SU-DHL-6 (cell line): ENCODE data around the gene EPS8.

ENCODE experiments used
- H2AFZ ChIP-seq: fragments of 200-600 bp; sonication (generic); 2 replicates; pipeline ENCODE4 v1.6.1; 2014; ENCODE audit warnings: low read depth, mild to moderate bottlenecking, moderate library complexity, mixed read lengths, antibody characterized with exemption, low read length; ENCODE audit not compliant: severe bottlenecking
- H3F3A ChIP-seq: fragments of 200-600 bp; shearing (Covaris generic); 2 replicates; pipeline ENCODE4 v1.6.0; 2016; ENCODE audit warnings: antibody characterized with exemption, mild to moderate bottlenecking; ENCODE audit not compliant: insufficient read depth
- H3K27ac ChIP-seq: fragments of 200-600 bp; sonication (generic); 2 replicates; pipeline ENCODE4 v1.5.1; 2016; ENCODE audit warnings: low read depth, mild to moderate bottlenecking, low read length, moderate library complexity, mixed read lengths
- H3K27me3 ChIP-seq: fragments of 200-600 bp; sonication (generic), shearing (Covaris generic); 2 replicates; pipeline ENCODE4 v1.6.0; 2014; ENCODE audit warnings: mild to moderate bottlenecking, low read length
- H3K36me3 ChIP-seq: fragments of 200-600 bp; sonication (generic); 2 replicates; pipeline ENCODE4 v1.6.1; 2014; ENCODE audit warnings: mild to moderate bottlenecking, low read length, mixed read lengths
- H3K4me2 ChIP-seq: fragments of 300-600, 200-600 bp; shearing (Covaris generic), sonication (generic); 2 replicates; pipeline ENCODE4 v1.6.0; 2014; ENCODE audit warnings: low read length, low read depth, mild to moderate bottlenecking; ENCODE audit not compliant: poor library complexity, severe bottlenecking
- H3K4me3 ChIP-seq: fragments of 200-600 bp; sonication (generic); 2 replicates; pipeline ENCODE4 v1.5.1; 2014; ENCODE audit warnings: antibody characterized with exemption, low read length, mild to moderate bottlenecking, mixed read lengths; ENCODE audit not compliant: insufficient read depth, poor library complexity, severe bottlenecking
- H3K79me2 ChIP-seq: fragments of 200-600 bp; sonication (generic); 2 replicates; pipeline ENCODE4 v1.6.1; 2014; ENCODE audit warnings: mild to moderate bottlenecking, low read length, moderate library complexity; ENCODE audit not compliant: insufficient read depth
- H3K9ac ChIP-seq: fragments of 200-600 bp; sonication (generic); 2 replicates; pipeline ENCODE4 v1.7.0; 2014; ENCODE audit warnings: mild to moderate bottlenecking, low read length
- H3K9me2 ChIP-seq: fragments of 200-600 bp; sonication (generic); replicated peaks from 2 replicates; pipeline ENCODE4 v1.6.1; 2014; ENCODE audit warnings: low read length; ENCODE audit not compliant: insufficient read depth
- H3K9me3 ChIP-seq: fragments of 200-600 bp; sonication (generic); 2 replicates; pipeline ENCODE4 v1.6.1; 2014; ENCODE audit warnings: low read length, mixed read lengths; ENCODE audit not compliant: insufficient read depth
- H4K20me1 ChIP-seq: fragments of 200-600 bp; sonication (generic); 2 replicates; pipeline ENCODE4 v1.6.1; 2014; ENCODE audit warnings: low read depth, mild to moderate bottlenecking, antibody characterized with exemption, low read length, moderate library complexity, mixed read lengths
- CTCF ChIP-seq: fragments of 200-600 bp; sonication (generic); IDR thresholded peaks from one replicate; pipeline ENCODE4 v1.5.1; 2017; ENCODE audit warnings: antibody characterized with exemption, mild to moderate bottlenecking, low read length, moderate library complexity; ENCODE audit not compliant: insufficient read depth, poor library complexity, severe bottlenecking
- EZH2phosphoT487 ChIP-seq: fragments of 200-600 bp; sonication (generic), shearing (Covaris generic); conservative IDR thresholded peaks from 2 replicates; pipeline ENCODE4 v1.6.1; 2018; ENCODE audit warnings: mild to moderate bottlenecking, antibody characterized with exemption, low read length, moderate library complexity, mixed read lengths

Gene EPS8

GRCh38 chr12:15707516-15708199, 81.5 kb downstream of the EPS8 start:
- Histone ChIP-seq H3K9me3 (no peaks in the 10 kb centered on the region), H3K9me2 (no peaks in the 10 kb centered on the region), H3K9ac (no peak overlapping the region), H3K27me3 (no peaks in the 10 kb centered on the region), H3K4me3 (no peak overlapping the region), H3K27ac (no peak overlapping the region), H3F3A (no peaks in the 10 kb centered on the region), H3K4me2 (no peak overlapping the region), H2AFZ (no peak overlapping the region), H3K36me3 (no peaks in the 10 kb centered on the region), H3K79me2 (no peaks in the 10 kb centered on the region; the same call in 1 of the 2 replicates), H4K20me1 (no peaks in the 10 kb centered on the region)
- TF ChIP-seq CTCF = no peak

GRCh38 chr12:15706010-15706676, 83.0 kb downstream of the EPS8 start:
- H2AFZ ChIP-seq = no peak overlapping the region
- no peak overlapping the region for H3K4me3 ChIP-seq
- H3F3A ChIP-seq = no peaks in the 10 kb centered on the region
- H3K9me3 ChIP-seq = no peaks in the 10 kb centered on the region
- H3K9ac ChIP-seq = no peak overlapping the region
- no peaks in the 10 kb centered on the region; the same call in 1 of the 2 replicates for H3K79me2 ChIP-seq
- no peak for TF ChIP-seq EZH2phosphoT487
- no peak for TF ChIP-seq CTCF
- no peak overlapping the region for H3K4me2 ChIP-seq
- H3K36me3 ChIP-seq = no peaks in the 10 kb centered on the region
- H4K20me1 ChIP-seq = no peaks in the 10 kb centered on the region
- no peaks in the 10 kb centered on the region for H3K27me3 ChIP-seq
- H3K27ac ChIP-seq = no peak overlapping the region
- no peaks in the 10 kb centered on the region for H3K9me2 ChIP-seq

- no peak overlapping the region for H3K27ac ChIP-seq
- H3K4me2 ChIP-seq = no peak overlapping the region
Measured at GRCh38 chr12:15705606-15706005, 83.6 kb downstream of the EPS8 start.

More at GRCh38 chr12:15705606-15706005, 83.6 kb downstream of the EPS8 start:
- H3K27me3 ChIP-seq = no peaks in the 10 kb centered on the region
- no peaks in the 10 kb centered on the region for H3K9me3 ChIP-seq
- no peak overlapping the region for H2AFZ ChIP-seq
- no peak overlapping the region for H3K9ac ChIP-seq
- H3K4me3 ChIP-seq = no peak overlapping the region
- no peaks in the 10 kb centered on the region for H3K36me3 ChIP-seq
- no peaks in the 10 kb centered on the region for H4K20me1 ChIP-seq
- TF ChIP-seq EZH2phosphoT487 (no peak), CTCF (no peak)
- H3K79me2 ChIP-seq = no peaks in the 10 kb centered on the region; the same call in 1 of the 2 replicates
- no peaks in the 10 kb centered on the region for H3F3A ChIP-seq
- H3K9me2 ChIP-seq = no peaks in the 10 kb centered on the region
